Choroid plexus epithelial cell (primary cell): ENCODE data around the gene NRG2.

Experiments used
- DNase-seq: peaks from one replicate; pipeline ENCODE4 v3.0.0-alpha.2; 2010; ENCODE audit warnings: low read depth
- H3K4me3 ChIP-seq: 2 replicates; pipeline ENCODE4 v1.5.1; 2011; ENCODE audit warnings: low read depth, mild to moderate bottlenecking, control low read depth, low read length, moderate library complexity
- TF ChIP-seq, protein P1 (sequence below): conservative IDR thresholded peaks from 2 replicates; pipeline ENCODE4 v1.5.1; 2011; ENCODE audit warnings: low read depth, mild to moderate bottlenecking, control low read depth, inconsistent platforms, low read length, moderate library complexity

NRG2 gene

DNA sequence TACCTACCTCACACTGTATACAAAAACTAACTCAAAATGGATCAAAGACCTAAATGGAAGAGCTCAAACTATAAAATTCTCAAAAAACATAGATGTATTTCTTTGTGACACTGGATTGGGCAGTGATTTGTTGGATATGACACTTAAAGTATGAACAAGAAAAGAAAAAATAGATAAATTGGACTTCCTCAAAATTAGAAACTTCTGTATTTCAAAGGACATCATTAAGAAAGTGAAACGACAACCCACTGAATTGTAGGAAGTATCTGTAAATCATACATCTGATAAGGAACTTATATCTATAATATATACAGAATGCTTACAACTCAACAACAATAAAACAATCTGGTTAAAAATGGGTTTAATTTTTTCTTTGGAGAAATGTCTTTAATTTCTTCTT lies 96.7 kb downstream of the NRG2 start:
- no peak overlapping the region for H3K4me3 ChIP-seq
- no peak for DNase-seq
- TF ChIP-seq, protein P1, sequence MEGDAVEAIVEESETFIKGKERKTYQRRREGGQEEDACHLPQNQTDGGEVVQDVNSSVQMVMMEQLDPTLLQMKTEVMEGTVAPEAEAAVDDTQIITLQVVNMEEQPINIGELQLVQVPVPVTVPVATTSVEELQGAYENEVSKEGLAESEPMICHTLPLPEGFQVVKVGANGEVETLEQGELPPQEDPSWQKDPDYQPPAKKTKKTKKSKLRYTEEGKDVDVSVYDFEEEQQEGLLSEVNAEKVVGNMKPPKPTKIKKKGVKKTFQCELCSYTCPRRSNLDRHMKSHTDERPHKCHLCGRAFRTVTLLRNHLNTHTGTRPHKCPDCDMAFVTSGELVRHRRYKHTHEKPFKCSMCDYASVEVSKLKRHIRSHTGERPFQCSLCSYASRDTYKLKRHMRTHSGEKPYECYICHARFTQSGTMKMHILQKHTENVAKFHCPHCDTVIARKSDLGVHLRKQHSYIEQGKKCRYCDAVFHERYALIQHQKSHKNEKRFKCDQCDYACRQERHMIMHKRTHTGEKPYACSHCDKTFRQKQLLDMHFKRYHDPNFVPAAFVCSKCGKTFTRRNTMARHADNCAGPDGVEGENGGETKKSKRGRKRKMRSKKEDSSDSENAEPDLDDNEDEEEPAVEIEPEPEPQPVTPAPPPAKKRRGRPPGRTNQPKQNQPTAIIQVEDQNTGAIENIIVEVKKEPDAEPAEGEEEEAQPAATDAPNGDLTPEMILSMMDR, result no peak

DNA sequence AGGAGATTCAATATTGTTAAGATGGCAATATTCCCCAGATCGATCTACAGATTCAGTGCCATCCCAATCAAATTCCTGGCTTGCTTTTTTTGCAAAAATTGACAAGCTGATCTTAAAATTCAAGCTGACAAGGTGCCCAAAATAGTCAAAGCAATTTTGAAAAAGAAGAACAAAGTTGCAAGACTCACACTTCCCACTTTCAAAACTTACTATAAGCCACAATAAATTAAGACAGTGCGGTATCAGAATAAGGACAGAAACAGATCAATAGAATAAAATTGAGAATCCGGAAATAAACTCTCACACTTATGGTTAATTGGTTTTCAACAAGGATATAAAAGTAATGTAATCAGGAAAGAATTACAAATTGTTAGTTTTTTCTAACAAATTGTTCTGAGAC lies 97.1 kb downstream of the NRG2 start:
- H3K4me3 ChIP-seq, result no peak overlapping the region

GRCh38 chr5:139942243-139942642 lies 100.9 kb downstream of the NRG2 start:
- no peak for DNase-seq
- no peak overlapping the region for H3K4me3 ChIP-seq
- TF ChIP-seq, protein P1, result no peak

More for the DNA sequence above, 97.1 kb downstream of the NRG2 start:
- TF ChIP-seq, protein P1, result no peak
- DNase-seq, result no peak

DNA sequence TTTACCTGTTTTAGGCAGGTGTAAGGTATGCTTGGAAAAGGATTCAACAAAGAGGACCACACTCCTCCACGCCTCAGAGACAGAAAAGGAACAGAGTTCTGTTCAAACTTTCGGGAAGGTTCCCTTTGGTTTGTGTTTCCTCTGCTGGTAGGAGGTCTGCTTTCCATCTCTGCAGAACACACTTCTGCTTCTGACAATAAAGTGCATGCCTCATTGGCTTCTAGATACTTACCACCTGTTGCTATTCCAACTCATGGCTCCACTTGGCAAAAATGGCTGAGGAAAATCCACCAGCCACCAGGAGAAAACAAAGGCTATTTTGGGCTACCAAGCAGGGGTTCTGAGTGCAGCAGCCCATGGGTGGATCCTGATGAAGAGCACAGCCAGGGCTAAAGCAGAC lies 112.7 kb downstream of the NRG2 start:
- DNase-seq, result no peak
- TF ChIP-seq, protein P1, result no peak
- no peak overlapping the region for H3K4me3 ChIP-seq

GRCh38 chr5:139926797-139927503 lies 116.1 kb downstream of the NRG2 start:
- peak; percentile 46 for DNase-seq
- H3K4me3 ChIP-seq, result no peak overlapping the region
- TF ChIP-seq, protein P1, result no peak

DNA sequence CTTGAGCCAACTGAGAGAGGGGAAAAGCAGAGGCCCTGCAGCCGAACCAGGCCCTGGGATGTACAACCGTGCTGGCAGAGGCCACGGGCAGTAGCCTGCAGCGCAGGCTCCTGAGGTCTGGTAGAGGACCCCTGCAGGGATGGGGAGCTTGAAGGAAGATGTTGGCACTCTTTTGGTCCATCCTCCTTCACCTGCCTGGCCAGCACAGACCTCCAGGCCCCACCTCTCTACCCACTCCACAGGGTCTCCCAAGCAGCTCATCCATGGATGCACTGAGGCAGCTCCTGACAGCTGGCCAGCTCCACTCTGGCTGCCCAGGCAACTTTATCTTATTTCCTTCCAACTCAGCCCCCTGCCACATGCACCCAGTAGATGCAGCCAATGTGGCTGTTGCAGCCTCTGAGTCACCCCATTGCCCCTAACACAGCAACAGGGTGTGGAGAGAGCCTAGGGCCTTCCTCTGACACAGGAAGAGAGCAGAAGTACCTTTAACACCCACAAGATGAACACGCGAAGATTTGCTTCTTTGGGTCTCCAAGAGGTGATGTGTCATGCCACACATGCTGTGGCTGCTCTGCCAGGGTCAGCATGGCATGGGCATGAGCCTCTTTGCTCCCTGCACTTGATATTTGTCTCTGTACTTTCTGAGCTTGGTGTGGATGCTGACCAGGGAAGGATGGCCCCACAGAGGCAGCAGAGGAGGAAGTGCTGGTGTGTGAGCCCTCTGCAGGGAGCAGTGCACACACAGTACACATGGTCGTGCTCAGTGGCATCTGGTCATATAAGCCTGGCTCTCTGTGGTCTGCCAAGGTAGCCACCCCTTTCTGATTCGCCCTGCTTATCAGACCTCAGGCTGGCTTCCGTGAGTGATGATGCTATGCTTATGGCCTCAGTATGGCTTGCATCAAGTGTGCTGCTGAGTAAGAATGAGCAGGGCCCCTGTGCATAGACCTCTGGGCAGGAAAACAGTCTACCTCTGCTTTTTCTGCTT lies 117.2 kb downstream of the NRG2 start:
- no peak overlapping the region for H3K4me3 ChIP-seq
- TF ChIP-seq, protein P1, result no peak
- DNase-seq, result no peak
